Effector CD8-positive, alpha-beta T cell (primary cell): ENCODE data around the gene UNC50.

Experiments
- DNase-seq: peaks from one replicate; lab custom pipeline; 2025; lab: John Stamatoyannopoulos, UW
- total RNA-seq, 4 experiments: gene quantifications; one replicate each; lab custom pipeline; 2026; lab: John Stamatoyannopoulos, UW

Gene UNC50, protein sequence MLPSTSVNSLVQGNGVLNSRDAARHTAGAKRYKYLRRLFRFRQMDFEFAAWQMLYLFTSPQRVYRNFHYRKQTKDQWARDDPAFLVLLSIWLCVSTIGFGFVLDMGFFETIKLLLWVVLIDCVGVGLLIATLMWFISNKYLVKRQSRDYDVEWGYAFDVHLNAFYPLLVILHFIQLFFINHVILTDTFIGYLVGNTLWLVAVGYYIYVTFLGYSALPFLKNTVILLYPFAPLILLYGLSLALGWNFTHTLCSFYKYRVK
- total RNA-seq: 36.6 to 61.1 (median 50.7) reads per million in 4 experiments

DNA sequence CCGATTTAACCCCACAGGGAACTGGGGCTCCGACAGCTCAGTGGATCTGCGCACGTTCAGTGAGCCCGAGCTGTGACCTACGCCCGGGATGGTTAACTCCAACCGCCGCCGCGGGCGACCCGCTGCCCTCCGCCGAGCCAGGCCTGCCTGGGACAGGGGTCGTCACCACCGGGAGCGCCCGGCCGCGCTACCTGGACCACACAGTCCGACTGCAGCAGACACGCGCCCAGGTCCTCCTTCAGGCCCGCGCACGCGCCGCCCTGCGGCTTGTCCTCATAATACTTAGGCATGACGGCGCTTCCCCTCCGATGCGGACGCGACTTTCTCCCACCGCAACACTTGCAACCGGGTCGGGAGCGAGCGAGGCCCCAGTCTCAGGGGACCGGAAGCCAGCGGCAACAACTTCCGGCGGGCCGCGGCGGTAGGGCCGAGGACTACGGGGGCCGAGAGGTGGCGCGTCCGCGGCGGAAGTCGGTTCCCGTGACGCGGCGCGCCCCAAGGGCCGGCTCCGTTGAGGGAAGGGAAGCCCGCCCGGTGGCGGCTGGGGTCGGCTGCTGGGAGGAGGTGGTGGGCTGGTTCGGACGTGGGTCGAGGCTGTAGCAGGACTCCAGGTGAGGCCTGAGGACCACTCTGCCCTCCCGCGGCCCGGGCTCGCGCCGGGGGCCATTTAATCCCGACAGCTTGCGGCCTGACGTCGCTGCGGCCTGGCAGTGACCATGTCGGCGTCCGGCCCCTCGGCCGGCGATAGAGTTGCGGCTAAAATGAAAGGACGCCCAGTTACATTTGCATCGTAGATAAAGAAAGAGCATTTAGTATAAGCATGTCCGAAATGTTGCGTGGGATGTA, at the start of gene UNC50, which contains the start of gene COA5:
Gene UNC50, plus strand, starts transcription at position 474 of the 846 bp plus-strand sequence. CDS start 1,171 bp downstream, outside the sequence.
Gene COA5, minus strand, starts transcription at position 397 of the 846 bp plus-strand sequence. Its CDS starts 107 bp downstream, at position 290.
- DNase-seq: peak; percentile 84

DNA sequence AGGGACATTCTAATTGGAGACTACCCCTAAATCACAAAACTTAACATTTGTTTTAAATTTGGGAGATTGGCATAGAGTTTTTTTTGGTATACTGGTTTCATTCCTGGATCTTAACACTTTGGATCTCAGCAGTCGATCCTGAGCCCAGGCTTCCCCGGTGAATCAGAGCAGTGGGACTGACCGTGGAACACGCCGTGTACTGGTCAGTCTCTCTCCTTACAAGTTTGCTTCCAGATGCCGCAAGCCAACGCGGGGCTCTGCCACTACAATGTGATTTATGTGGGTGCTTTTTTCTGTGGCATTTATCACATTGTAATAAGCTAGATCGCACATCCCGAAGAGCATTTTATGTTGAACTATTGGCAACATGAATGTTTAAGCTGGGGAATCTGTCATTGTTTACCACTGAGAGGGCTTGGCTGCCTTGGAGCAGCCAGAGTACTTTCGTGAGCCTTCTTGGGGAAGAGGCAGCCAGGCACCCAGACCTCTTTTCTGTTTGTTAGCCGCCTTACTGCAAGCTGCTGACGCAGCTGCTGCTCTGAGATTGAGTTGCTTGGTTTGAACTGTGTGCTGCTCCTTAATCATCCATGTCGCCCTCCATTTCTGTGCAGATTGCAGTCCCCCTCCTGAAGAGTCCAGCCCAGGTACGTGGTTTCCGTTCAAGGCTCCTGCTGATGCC, 49.4 kb upstream of the UNC50 start:
- DNase-seq: no peak

GRCh38 chr2:98559581-98559980, 48.8 kb upstream of the UNC50 start:
- DNase-seq: no peak

DNA sequence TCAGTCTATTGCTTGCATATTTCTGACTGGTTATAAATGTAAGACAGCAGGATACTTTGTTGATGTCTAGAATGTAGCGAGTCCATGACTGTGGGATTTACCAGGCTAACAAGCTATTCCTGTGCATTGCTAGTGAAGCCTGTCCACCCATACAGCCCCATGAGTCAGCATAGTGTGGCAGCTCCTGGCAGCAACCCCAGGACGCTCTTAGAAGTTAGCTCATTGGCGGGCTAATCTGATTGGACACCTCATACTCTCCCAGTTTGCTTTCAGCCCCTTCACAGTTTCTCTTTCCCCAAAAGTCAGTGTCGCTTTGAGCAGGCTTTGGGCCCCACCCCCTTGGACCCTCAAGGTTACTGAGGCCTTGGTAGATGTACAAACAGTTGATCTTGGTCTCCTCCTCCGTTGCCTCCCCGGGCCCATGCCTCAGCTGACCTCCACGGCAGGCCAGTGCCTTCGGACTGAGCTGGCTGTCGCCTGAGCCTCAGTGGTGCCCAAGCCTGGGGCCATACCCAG, 48.1 kb upstream of the UNC50 start:
- DNase-seq: no peak

DNA sequence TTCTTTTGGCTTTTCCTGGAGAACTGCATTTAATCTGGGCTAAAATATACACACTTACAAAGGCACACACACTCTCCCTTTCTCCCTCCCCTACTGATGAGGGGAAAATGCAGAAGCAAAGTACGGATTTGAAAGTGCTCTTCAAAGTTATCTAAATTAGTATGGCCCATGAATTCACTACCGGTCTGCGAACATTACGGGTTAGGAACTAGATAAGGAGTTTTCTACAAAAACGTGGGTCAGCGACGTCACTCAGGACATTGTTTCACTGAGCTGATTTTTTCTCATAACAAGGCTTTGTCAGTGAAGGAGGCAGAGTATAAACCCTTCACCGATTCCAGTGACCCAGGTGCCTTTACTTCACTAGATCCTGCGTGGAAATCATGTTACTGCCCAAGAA, 47.4 kb upstream of the UNC50 start:
- no peak for DNase-seq

DNA sequence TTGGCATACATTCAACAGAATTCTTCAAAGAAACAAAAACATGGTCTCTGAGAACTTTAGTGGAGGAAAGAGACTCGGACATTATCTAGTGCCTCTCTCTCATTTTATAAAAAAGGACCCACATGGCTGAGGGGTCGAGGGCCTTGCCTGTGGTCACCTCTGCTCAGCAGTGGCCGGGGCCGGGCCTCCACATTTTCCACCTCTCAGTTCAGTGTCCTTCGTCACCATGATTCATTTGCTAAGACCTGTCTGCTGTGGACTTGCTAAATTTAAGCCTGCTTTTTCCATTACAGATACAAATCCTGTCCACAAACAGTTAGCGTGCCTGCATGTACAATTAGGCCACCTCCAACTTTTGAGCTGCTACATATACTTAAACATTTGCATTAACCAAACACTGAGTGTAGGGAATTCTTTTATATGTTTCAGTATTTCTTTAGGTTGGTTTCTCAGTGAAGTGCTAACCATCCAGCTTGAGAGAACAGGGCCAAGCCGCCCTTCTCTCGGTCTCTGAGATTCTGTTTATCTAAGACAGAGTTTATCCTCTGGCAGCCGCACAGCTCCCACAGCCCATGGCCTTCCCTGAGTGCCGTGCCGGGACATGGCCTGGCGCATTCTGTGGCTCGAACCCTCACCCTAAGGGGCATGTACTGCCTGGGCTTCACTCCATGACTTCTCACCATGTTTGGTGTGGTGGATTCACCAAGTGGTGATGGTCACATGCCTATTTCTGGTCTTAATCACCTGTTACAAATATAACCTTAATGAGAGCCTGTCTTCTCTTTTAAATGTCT, 46.3 kb upstream of the UNC50 start:
- no peak for DNase-seq

DNA sequence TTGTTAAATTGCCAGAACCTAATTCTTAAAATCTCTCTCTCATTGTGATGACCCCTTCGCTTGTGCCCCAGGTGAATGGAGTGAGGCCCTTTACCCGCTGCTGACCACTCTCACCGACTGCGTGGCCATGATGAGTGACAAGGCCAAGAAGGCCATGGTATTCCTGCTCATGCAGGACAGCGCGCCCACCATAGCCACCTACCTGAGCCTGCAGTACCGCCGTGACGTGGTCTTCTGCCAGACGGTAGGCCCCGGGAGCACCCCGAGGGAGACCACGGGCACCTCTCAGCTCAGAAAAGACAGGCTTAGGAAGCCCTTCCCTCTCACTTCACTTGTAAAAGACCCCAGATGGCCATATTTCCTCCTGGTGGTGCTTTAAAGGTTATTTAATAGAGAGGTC, 45.0 kb upstream of the UNC50 start:
- DNase-seq: no peak

DNA sequence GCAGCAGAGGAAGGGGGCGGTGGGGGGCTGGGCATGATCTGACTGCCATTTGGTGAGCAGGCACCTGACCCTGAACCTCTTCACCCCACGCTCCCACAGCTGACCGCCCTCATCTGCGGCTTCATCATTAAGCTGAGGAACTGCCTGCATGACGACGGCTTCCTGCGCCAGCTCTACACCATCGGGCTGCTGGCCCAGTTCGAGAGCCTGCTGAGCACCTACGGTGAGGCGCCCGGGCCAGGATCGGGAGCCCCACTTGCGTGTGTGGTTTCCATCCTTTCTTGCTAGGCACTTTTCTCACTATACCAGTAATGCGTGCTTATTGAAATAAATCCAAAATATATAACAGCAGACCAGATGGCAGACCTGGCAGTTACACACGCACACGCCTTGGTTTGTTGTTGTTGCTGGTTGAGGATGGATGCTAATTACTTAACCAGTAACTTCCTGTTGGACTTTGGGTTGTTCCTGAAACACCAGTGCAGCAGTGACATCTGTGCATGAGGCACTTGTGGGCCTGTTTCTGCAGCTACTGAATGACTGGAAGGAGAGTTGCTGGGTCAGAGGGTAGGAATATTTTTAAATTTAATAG, 43.8 kb upstream of the UNC50 start:
- DNase-seq: no peak

DNA sequence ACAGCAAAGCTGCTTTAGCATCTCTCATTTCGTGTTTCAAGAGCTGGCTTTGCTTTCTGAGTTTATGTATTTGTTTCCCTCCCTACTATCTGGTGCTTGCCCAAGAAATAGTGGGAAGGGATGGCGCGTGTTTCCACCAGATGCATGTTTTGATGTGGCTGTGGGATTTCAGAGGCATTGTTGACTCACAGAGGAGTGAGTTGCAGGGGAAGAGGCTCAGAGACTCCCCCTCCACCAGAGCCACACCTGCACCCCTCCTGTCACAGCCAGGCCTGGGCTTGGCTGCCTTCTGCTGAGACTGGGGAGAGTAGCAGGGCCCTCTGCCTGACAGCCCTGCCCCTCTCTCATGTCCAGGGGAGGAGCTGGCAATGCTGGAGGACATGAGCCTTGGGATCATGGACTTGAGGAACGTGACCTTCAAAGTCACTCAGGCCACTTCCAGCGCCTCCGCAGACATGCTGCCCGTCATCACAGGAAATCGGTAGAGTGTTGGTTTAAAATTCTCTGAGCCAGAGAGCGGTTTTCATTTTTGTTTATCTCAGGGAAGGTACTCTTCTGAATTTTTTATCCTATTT, 43.0 kb upstream of the UNC50 start:
- no peak for DNase-seq

DNA sequence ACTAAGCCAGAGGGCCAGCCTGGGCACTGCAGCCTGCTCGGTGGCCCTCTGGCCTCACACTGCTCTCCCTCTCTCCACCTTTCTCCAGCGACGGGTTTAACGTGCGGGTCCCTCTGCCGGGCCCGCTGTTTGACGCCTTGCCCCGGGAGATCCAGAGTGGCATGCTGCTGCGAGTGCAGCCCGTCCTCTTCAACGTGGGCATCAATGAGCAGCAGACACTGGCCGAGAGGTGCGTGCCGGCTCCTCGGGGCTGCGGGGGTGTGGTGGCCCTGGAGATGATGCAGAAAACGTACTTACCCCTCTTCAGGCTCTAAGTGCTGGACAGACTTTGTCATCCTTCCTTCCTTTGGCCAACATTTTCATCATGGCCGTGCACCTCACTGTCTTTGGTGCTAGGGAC, 42.4 kb upstream of the UNC50 start:
- no peak for DNase-seq

DNA sequence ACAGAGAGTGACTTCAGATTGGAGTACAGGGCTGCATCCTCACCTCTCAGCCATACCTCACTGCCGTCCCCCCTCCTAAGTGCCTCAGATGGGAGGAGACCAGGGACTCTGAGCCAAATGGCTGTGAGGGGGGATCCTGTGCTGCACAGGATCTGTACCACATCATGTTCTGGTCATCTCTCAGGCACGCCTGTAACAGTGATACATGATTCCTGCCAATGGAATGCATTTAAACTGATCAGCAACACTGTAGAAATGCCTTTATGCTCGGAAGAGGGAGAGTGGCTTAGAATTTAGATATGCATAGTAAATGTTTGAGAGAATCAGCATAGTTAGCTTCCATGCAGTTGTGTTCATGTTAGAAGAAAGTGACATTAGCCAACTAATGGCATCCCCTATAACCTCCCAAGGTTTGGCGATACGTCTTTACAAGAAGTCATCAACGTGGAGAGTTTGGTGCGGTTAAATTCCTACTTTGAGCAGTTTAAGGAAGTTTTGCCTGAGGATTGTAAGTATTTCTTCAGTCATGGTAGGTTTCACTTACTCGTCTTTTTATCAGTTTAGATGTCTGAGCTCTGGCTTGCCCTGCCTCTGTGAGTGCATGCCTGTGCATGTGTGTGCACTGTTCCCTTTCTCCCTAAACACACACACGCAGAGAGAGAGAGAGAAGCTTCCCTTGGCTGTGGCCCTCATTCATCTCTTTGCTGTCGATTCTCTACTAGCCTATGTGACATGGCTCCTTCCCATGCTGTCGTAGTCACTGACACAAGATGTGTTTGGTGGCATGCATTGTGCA, 40.0 kb upstream of the UNC50 start:
- DNase-seq: no peak

GRCh38 chr2:98569197-98569793, 39.1 kb upstream of the UNC50 start:
- DNase-seq: peak; percentile 71

- DNase-seq: no peak
Measured at GRCh38 chr2:98569915-98570314, 38.5 kb upstream of the UNC50 start.

GRCh38 chr2:98570356-98570755, 38.0 kb upstream of the UNC50 start:
- DNase-seq: no peak

- no peak for DNase-seq
Measured at GRCh38 chr2:98571121-98571701, 37.2 kb upstream of the UNC50 start.

DNA sequence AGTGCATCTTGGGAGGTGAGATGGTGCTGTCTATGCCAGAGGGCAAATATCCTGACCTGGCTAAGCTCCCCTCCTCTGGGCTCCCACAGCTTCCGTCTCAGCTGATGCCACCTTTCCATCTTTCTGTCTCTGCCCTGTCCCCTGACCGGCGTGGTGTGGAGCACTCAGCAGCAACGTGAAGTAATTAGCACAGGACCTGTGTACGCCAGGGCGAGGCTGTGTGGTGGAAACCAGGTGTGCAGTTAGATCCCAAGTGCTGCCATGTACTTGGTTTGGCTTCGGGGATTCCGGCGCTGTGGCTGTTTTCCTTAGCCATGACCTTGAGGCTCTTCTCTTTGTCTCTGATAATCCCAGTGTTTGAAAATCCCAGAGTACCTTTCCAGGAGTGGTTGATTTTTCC, 36.6 kb upstream of the UNC50 start:
- DNase-seq: no peak

- DNase-seq: no peak
Measured at GRCh38 chr2:98572211-98572610, 36.2 kb upstream of the UNC50 start.

DNA sequence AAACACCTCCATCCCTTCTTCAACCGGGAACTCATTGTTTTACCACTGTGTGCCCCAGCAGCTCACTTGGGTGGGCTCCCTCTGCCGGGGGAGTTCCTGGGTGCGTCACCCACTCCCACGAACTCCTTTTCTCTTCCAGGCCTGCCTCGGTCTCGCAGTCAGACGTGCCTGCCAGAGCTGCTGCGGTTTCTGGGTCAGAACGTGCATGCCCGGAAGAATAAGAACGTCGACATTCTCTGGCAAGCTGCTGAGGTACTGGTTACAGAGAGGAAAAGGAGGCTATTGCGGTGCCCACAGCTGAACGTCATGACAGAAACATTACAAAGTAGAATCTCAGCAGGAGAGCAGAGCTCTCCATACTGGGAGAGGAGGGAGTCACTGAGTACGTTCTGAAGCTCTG, 35.7 kb upstream of the UNC50 start:
- no peak for DNase-seq

DNA sequence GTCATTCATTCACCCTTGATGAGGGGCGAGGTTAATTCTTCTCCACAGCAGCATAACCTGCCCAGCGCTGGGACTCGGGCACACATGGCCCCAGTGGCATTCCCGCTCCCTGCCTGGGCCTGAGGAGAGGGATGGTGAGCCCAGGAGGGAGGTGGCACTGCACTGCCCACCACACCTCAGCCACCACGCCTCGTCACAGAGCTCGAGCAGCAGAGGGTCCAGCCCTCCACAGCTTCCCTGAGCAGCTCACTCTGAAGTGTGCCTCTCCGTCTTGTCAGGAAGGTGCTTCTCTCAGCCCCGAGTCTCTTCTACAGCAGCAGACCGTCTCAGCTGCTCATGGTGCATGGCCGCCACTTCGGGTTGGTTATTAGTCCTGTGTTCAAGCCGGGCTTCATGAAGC, 35.0 kb upstream of the UNC50 start:
- no peak for DNase-seq
